ENCODE results near the gene SCRG1.

GRCh38 chr4:173345648-173346047, 53.3 kb downstream of the SCRG1 start:
- no peak for TF ChIP-seq POLR2AphosphoS5 (IDR thresholded peaks at IDR 0.05)
- no peak for TF ChIP-seq CTCF (IDR thresholded peaks at IDR 0.05)
- no peak for TF ChIP-seq POLR2A (IDR thresholded peaks at IDR 0.05)

Measured in upper lobe of left lung (tissue), 4 donors.